ENCODE data around the gene PDSS2.

DNA sequence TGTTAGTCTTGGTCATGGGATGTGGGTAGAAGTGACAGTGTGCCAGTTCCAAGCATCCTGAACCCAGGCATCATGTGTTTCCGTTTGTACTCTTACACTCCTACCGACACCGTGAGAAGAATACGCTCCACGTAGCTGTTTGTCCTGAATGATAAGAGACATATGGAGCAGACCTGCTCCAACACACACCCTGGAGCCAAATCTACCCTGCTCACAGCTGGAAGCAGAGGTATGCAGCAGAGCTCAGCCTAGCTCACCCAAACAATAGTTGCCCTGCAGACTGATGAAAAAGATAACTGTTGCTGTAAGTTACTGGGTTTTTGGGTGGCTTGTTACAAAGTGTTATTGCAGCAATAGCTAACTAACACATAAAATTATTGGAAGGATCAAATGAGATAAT, 14.3 kb upstream of the PDSS2 start:
- TF ChIP-seq, protein P1, sequence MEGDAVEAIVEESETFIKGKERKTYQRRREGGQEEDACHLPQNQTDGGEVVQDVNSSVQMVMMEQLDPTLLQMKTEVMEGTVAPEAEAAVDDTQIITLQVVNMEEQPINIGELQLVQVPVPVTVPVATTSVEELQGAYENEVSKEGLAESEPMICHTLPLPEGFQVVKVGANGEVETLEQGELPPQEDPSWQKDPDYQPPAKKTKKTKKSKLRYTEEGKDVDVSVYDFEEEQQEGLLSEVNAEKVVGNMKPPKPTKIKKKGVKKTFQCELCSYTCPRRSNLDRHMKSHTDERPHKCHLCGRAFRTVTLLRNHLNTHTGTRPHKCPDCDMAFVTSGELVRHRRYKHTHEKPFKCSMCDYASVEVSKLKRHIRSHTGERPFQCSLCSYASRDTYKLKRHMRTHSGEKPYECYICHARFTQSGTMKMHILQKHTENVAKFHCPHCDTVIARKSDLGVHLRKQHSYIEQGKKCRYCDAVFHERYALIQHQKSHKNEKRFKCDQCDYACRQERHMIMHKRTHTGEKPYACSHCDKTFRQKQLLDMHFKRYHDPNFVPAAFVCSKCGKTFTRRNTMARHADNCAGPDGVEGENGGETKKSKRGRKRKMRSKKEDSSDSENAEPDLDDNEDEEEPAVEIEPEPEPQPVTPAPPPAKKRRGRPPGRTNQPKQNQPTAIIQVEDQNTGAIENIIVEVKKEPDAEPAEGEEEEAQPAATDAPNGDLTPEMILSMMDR (IDR thresholded peaks at IDR 0.05 in 8 of 11, conservative IDR thresholded peaks at IDR 0.05 in 3 of 11), result no peak
- no peak for TF ChIP-seq POLR2A (IDR thresholded peaks at IDR 0.05)
